IPS-NIHi7 (cell line): ENCODE measurements around the gene MBD5.

Source experiments
- DNase-seq: peaks from one replicate; pipeline ENCODE4 v3.0.0; 2012; ENCODE audit warnings: mixed read lengths; ENCODE audit errors: extremely low spot score

MBD5 gene

GRCh38 chr2:148301362-148301761 lies 280.5 kb downstream of the MBD5 start:
- no peak for DNase-seq

- DNase-seq: no peak
Measured at GRCh38 chr2:148302526-148302925, 281.6 kb downstream of the MBD5 start.

- peak; percentile 48 for DNase-seq
Measured at GRCh38 chr2:148303161-148303560, 282.3 kb downstream of the MBD5 start.

- no peak for DNase-seq
Measured at GRCh38 chr2:148305476-148305875, 284.6 kb downstream of the MBD5 start.

GRCh38 chr2:148306027-148306426 lies 285.1 kb downstream of the MBD5 start:
- DNase-seq: no peak

GRCh38 chr2:148317598-148317997 lies 296.7 kb downstream of the MBD5 start:
- no peak for DNase-seq

- DNase-seq: no peak
Measured at GRCh38 chr2:148338541-148338940, 317.6 kb downstream of the MBD5 start.

- DNase-seq: no peak
Measured at GRCh38 chr2:148342086-148342485, 321.2 kb downstream of the MBD5 start.

- no peak for DNase-seq
Measured at GRCh38 chr2:148350199-148350598, 329.3 kb downstream of the MBD5 start.

- DNase-seq: no peak
Measured at GRCh38 chr2:148351437-148352143, 330.7 kb downstream of the MBD5 start.

GRCh38 chr2:148358375-148358774 lies 337.5 kb downstream of the MBD5 start:
- DNase-seq: no peak

GRCh38 chr2:148360662-148361061 lies 339.8 kb downstream of the MBD5 start:
- DNase-seq: no peak

GRCh38 chr2:148362144-148362796 lies 341.4 kb downstream of the MBD5 start:
- DNase-seq: no peak

GRCh38 chr2:148375214-148375613 lies 354.3 kb downstream of the MBD5 start:
- no peak for DNase-seq

GRCh38 chr2:148391324-148391723 lies 370.4 kb downstream of the MBD5 start:
- DNase-seq: no peak

GRCh38 chr2:148402786-148403185 lies 381.9 kb downstream of the MBD5 start:
- no peak for DNase-seq

GRCh38 chr2:148410899-148411298 lies 390.0 kb downstream of the MBD5 start:
- DNase-seq: no peak

- no peak for DNase-seq
Measured at GRCh38 chr2:148416248-148416647, 395.4 kb downstream of the MBD5 start.

GRCh38 chr2:148430101-148430500 lies 409.2 kb downstream of the MBD5 start:
- DNase-seq: no peak

GRCh38 chr2:148447877-148448276 lies 427.0 kb downstream of the MBD5 start:
- no peak for DNase-seq

- no peak for DNase-seq
Measured at GRCh38 chr2:148450531-148450930, 429.6 kb downstream of the MBD5 start.

GRCh38 chr2:148451046-148451445 lies 430.2 kb downstream of the MBD5 start:
- no peak for DNase-seq

GRCh38 chr2:148455791-148456190 lies 434.9 kb downstream of the MBD5 start:
- no peak for DNase-seq

GRCh38 chr2:148458171-148458570 lies 437.3 kb downstream of the MBD5 start:
- DNase-seq: no peak
